Cardiac septum (tissue), 1 donor: ENCODE data around the gene GTPBP1. TPM values are rescaled to one million over a fixed set of nuclear protein-coding genes. Genes with fewer than 3 reads are reported as not detected.

ENCODE experiments used
- DNase-seq: peaks from one replicate; pipeline ENCODE4 v3.0.0-alpha.2; 2020; ENCODE audit warnings: low spot score
- intact Hi-C: fragments of 100-400 bp; cut with DNase I; formaldehyde crosslinking; loops from one replicate; pipeline ENCODE4 v1.14.0; 2022
- total RNA-seq: library from RNA; stranded (reverse); fragmentation: NEBNext Ultra II Directional; extraction: Animal tissue kit (Norgen Biotek cat#: 25700); gene quantifications from one replicate; pipeline ENCODE4 v1.2.1, GENCODE V29; 2021
- donor health status: DM: no; HTN: no; CAD: no.

The GTPBP1 gene
- total RNA-seq, 1 donor from 2014 or later = 34.3 TPM

DNA sequence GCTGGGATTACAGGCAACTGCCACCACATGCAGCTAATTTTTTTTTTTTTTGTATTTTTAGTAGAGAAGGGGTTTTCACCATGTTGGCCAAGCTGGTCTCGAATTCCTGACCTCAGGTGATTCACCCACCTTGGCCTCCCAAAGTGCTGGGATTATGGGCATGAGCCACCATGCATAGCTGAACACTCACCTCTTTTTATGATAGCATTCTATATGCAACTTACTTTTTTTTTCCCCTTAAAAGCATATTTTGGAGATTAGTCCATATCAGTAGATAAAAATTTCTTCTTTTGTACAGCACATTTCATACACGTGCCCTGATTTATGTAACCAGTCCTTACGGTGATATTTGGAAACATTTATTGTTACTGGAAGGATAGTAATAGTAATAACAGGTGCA, 14.6 kb downstream of the GTPBP1 start:
- intact Hi-C loops = no loop called here
- no peak for DNase-seq

DNA sequence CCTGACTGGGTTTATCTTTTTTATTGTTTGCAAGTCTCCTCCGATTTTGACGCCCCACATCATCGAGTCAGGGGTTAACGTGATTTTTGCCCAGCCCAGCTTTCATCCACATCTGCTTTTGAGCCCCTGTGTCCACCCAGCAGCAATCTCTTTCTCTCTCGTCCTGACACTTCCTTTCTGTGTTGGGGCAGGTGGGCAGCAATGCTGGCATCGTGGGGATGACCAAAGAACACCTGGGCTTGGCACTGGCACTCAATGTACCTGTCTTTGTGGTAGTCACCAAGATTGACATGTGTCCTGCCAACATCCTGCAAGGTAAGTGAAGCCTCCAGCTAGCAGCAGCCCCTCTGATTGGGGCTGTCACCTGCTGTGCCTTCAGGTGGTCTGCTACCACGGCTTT, 15.8 kb downstream of the GTPBP1 start:
- DNase-seq = no peak
- intact Hi-C loops = no loop called here

DNA sequence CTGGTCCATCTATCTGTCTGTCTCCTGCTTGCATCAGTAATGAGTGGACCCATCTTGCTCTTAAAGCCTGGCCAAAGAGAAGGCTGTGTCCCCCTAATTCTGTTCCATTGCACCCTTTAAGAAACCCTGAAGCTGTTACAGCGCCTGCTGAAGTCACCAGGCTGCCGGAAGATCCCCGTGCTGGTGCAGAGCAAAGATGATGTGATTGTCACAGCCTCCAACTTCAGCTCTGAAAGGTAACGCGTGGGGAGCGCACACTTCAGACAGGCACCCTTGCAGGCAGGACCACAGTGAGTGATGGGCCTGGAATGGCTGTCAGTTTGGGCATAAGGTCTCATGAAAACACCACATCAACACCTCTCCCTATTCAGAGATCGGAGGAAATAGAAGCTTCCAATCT, 18.4 kb downstream of the GTPBP1 start:
- intact Hi-C loops = no loop called here
- DNase-seq = no peak

DNA sequence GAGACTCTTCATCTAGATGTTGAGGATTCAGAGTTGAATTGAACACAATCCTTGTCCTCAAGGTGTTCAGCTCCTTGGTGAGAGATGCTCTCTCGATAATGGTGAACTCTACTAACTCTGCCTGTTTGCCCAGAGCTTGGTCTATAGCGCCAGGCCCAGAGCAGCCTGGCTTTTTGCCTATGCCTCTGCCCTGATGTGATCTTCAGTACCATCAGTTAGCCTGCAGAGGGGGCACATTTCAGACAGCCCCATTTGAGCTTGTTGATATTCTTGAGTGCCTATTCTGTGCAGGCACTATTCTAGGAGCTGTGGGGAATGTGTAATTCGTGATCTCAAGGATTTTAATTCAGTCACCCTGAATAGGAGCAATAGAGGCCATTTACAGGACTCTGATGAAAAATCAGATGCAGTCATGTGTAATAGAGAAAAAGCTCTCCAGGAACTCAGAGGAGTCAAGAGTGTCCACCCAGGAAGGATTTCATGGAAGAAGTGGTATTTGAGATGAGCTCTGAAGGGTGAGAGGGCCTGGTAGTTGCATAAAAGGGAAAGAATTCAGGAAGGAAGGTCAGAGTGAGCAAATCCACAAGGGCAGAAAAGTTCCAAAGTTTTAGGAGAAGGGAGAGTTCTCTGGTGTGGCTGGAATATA, 19.3 kb downstream of the GTPBP1 start:
- DNase-seq = no peak
- intact Hi-C loops = no loop called here

GRCh38 chr22:38725900-38726655, 20.3 kb downstream of the GTPBP1 start:
- intact Hi-C loops = no loop called here
- DNase-seq = no peak

DNA sequence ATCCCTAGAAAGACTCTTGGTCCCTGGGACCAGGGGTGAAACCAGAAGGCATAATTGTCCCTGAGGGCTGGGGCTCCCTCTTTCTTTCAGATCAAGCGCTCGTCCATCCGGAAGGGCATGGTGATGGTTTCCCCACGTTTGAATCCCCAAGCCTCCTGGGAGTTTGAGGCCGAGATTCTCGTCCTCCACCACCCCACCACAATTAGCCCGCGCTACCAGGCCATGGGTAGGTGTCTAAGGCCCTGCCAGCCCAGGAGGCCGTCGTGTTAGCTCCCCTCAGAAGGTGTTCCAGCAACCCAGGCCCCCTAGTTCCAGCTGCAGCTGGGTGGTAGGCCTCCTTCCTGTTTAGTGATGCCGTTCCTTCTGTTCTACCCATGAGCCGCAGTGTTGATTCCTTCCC, 21.4 kb downstream of the GTPBP1 start:
- intact Hi-C loops = no loop called here

GRCh38 chr22:38727530-38728451, 22.0 kb downstream of the GTPBP1 start:
- no peak for DNase-seq
- intact Hi-C loops = no loop called here

More for the DNA sequence above, 21.4 kb downstream of the GTPBP1 start:
- DNase-seq = no peak

DNA sequence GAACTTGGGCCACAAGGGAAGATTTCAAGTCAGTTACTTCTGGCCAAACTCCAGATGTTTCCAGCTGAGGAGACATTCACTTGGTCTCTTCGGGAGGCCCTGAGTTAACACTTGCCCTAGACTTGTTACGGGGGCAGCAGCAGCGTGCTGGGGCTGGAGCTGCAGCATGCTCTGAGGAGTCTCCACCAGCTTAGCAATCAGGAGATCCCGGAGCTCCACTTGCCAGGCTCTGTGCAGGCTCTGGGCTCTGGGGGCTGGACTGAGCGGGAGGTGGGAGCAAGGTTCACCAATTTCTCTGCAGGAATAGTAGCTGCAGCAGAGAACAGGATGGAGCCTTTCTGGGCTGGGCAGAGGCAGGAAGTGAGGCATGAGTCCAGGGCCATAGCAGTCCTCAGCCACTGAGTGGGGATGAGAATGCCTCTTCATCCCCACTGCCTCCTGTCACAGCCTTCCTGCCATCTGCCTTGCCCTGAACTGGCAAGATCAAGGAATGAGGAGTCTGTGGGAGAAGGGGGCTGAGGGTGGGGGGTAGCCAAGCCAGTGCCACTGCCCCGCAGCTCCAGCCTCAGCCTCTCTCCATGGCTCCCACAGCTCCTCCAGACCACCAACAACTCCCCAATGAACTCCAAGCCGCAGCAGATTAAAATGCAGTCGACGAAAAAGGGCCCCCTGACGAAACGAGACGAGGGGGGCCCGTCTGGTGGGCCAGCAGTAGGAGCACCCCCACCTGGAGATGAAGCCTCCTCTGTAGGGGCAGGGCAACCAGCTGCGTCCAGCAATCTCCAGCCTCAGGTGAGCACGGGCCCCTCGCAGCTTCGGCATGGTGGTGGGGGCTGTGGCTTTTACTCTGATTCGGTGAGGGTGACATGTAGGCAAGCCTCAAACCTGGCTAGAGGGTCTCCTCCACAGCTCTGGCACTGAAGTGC, 23.4 kb downstream of the GTPBP1 start:
- DNase-seq = no peak
- intact Hi-C loops = no loop called here

DNA sequence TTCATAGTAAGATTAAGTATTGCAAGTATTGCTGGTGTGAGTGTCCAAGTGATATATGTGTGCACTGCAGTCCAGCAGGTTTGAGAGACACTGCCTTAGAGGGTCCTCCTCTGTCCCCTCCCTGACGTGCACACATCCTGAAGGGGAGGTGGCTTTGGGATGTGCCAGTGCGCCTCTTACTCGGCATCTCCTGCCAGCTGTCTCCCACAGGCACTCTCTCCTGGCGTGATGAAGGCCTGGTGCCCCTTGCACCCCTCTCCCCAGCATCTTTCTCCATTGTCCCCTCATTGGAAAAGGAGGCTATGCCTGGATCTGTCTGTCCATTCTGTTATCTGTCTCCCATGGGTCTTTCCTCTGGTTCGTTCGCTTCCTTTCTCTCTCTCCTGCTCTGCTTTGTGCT, 24.2 kb downstream of the GTPBP1 start:
- intact Hi-C loops = no loop called here
- DNase-seq = no peak

- intact Hi-C loops = no loop called here
- DNase-seq = no peak
These were observed 24.7 kb downstream of the GTPBP1 start for GRCh38 chr22:38730411-38730871.

- intact Hi-C loops = no loop called here
- DNase-seq = no peak
These were observed 26.0 kb downstream of the GTPBP1 start for GRCh38 chr22:38731703-38732161.

GRCh38 chr22:38732251-38732815, 26.6 kb downstream of the GTPBP1 start:
- intact Hi-C loops = no loop called here
- DNase-seq = no peak

GRCh38 chr22:38733329-38733723, 27.6 kb downstream of the GTPBP1 start:
- intact Hi-C loops = no loop called here
- no peak for DNase-seq

DNA sequence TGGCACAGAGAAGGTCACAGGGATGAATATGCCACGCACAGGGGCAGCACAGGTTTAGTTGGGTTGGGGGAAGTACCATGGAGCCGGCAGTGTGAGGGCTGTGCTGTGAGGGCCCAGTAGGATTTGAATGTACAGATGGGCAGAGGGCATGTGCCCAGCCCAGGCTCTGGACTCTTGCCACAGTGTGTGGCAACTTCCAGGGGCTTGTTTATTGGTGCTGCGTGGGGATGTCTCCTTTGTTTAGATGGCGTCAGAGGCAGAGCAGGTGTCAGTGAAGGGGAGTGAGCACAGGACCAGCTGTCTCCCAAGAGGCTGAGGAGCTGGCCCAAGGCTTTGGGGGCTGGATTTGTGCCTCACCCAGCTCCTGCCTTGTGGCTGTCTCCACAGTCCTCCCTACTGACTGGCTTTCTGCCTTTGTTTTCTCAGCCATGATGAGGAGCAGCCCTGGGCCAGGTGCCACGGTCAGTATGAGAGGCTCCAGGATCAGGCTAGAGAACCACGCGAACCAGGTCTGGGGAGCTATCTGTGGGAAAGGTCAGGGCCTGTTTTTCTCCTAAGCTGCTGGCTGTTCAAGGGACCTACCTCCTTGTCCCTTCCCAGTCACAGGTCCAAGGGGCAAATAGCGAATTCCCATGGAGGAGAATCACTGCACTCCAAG, 28.1 kb downstream of the GTPBP1 start:
- intact Hi-C loops = no loop called here
- DNase-seq = no peak

DNA sequence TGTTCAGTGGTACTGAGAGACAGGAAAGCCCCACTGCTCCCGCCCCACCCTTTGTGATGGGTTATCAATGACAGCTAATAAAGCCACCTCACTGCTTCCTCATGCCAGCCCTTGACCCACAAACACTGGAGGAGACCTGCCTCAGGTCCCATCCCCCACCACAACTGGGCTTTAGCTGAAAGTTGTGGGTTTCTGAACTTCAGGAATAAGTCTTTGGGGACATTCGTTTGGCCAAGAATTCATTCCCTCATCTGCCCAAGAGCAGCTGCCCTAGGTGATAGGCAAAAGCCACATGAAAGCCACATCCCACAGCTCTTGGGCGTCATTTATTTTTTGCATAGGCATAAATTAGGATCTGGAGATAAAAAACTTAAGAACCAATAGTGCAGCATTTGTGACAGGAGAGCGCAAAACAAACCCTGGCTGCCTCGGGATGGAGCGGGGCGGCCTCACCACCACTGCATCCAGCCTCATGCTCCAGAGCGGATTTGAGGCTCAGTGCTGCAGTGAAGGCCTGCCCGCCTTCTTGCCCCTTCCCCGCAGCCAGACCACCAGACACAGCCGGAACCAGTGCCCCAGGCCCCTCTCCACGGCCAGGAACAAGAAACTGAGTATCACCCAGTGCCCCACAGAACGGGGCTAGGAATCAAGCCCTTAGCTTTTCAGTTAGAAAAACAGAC, 28.8 kb downstream of the GTPBP1 start:
- intact Hi-C loops = no loop called here
- no peak for DNase-seq

- no peak for DNase-seq
- intact Hi-C loops = no loop called here
These were observed 29.4 kb downstream of the GTPBP1 start for GRCh38 chr22:38735126-38735464.

- no peak for DNase-seq
- intact Hi-C loops = no loop called here
These were observed 29.9 kb downstream of the GTPBP1 start for GRCh38 chr22:38735465-38736256.
